HepG2 (cell line): ENCODE measurements around the gene BLCAP.

Experiments
- FOXM1 ChIP-seq: sonication (generic); formaldehyde crosslinking; IDR thresholded peaks from 2 replicates; pipeline ENCODE4 v1.5.0; 2020; ENCODE audit warnings: missing genetic modification reagents
- MAFK ChIP-seq, 2 experiments: IDR thresholded peaks in 1 of 2; conservative IDR thresholded peaks in 1 of 2; 2 replicates each; pipeline ENCODE4 v1.6.1; 2011; ENCODE audit warnings: improper control_type of control experiment in 2 of 2, low read length in 2 of 2
- MXI1 ChIP-seq: IDR thresholded peaks from 3 replicates; pipeline ENCODE4 v1.6.1; 2012; ENCODE audit warnings: low read depth, low read length, inconsistent platforms, borderline replicate concordance
- NONO ChIP-seq, 2 experiments: fragments of 450-650 bp in 1 of 2; sonication (generic) in 1 of 2; formaldehyde crosslinking in 1 of 2; IDR thresholded peaks in 1 of 2; conservative IDR thresholded peaks in 1 of 2; 2 replicates each; pipeline versions ENCODE4 v1.6.1 to v1.8.0; 2017 to 2022; ENCODE audit warnings: mild to moderate bottlenecking in 1 of 2, missing genetic modification reagents in 1 of 2, moderate library complexity in 1 of 2
- POGK ChIP-seq: sonication (generic); formaldehyde crosslinking; conservative IDR thresholded peaks from 2 replicates; pipeline ENCODE4 v1.8.0; 2022; ENCODE audit warnings: mild to moderate bottlenecking, moderate library complexity, missing genetic modification reagents
- POLR2A ChIP-seq, 2 experiments: IDR thresholded peaks; 2 replicates each; pipeline ENCODE4 v1.6.1; 2011; ENCODE audit warnings: low read depth in 2 of 2, low read length in 2 of 2, mild to moderate bottlenecking in 1 of 2, moderate library complexity in 1 of 2; ENCODE audit not compliant: insufficient read depth in 1 of 2
- POLR2AphosphoS5 ChIP-seq: IDR thresholded peaks from 2 replicates; pipeline ENCODE4 v1.6.1; 2012; ENCODE audit warnings: low read depth, low read length
- PTBP1 ChIP-seq: fragments of 200-400 bp; formaldehyde crosslinking; IDR thresholded peaks from 2 replicates; pipeline ENCODE4 v1.6.1; 2018; ENCODE audit warnings: low read length, low read depth; ENCODE audit not compliant: poor library complexity, severe bottlenecking
- SP2 ChIP-seq: sonication (generic); formaldehyde crosslinking; IDR thresholded peaks from 2 replicates; pipeline ENCODE4 v1.5.1; 2020; ENCODE audit warnings: mild to moderate bottlenecking, missing genetic modification reagents
- ZFP41 ChIP-seq: sonication (generic); formaldehyde crosslinking; IDR thresholded peaks from 2 replicates; pipeline ENCODE4 v1.4.0; 2020; ENCODE audit warnings: mild to moderate bottlenecking, missing genetic modification reagents, borderline replicate concordance
- ZNF512 ChIP-seq: sonication (generic); formaldehyde crosslinking; IDR thresholded peaks from 2 replicates; pipeline ENCODE4 v1.4.0; 2020; ENCODE audit warnings: mild to moderate bottlenecking, missing genetic modification reagents
- ZZZ3 ChIP-seq: sonication (generic); formaldehyde crosslinking; IDR thresholded peaks from 2 replicates; pipeline ENCODE4 v1.4.0; 2020; ENCODE audit warnings: missing genetic modification reagents, mild to moderate bottlenecking, borderline replicate concordance
- TF ChIP-seq, protein P1 (sequence below): sonication (generic); formaldehyde crosslinking; IDR thresholded peaks from 2 replicates; pipeline ENCODE4 v1.5.0; 2020; ENCODE audit warnings: mild to moderate bottlenecking, missing genetic modification reagents, moderate library complexity
- TF ChIP-seq, protein P2 (sequence below): fragments of 450-650 bp; IDR thresholded peaks from 2 replicates; pipeline ENCODE4 v1.6.1; 2016

GRCh38 chr20:37524859-37525708 lies 2.6 kb downstream of the BLCAP start:
- no peak for TF ChIP-seq POGK (CRISPR knock-in tag)
- TF ChIP-seq ZNF512 = no peak
- TF ChIP-seq MXI1 = no peak
- TF ChIP-seq ZFP41 = no peak
- no peak for TF ChIP-seq PTBP1
- TF ChIP-seq FOXM1 (CRISPR knock-in tag) = no peak
- TF ChIP-seq, protein P1, sequence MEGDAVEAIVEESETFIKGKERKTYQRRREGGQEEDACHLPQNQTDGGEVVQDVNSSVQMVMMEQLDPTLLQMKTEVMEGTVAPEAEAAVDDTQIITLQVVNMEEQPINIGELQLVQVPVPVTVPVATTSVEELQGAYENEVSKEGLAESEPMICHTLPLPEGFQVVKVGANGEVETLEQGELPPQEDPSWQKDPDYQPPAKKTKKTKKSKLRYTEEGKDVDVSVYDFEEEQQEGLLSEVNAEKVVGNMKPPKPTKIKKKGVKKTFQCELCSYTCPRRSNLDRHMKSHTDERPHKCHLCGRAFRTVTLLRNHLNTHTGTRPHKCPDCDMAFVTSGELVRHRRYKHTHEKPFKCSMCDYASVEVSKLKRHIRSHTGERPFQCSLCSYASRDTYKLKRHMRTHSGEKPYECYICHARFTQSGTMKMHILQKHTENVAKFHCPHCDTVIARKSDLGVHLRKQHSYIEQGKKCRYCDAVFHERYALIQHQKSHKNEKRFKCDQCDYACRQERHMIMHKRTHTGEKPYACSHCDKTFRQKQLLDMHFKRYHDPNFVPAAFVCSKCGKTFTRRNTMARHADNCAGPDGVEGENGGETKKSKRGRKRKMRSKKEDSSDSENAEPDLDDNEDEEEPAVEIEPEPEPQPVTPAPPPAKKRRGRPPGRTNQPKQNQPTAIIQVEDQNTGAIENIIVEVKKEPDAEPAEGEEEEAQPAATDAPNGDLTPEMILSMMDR (CRISPR knock-in tag) = no peak
- no peak for TF ChIP-seq POLR2AphosphoS5
- no peak for TF ChIP-seq NONO (IDR thresholded peaks at IDR 0.05)
- no peak for TF ChIP-seq NONO (CRISPR knock-in tag; conservative IDR thresholded peaks at IDR 0.05)
- TF ChIP-seq ZZZ3 = no peak
- 0 out of 4 replicates have a peak, but pooled peaks of 1 of the 2 experiments have one; percentile 4 for TF ChIP-seq POLR2A (IDR thresholded peaks at IDR 0.05; ENCODE audit: insufficient read depth in 1 of 2, low read depth in 2 of 2, low read length in 2 of 2)
- TF ChIP-seq, protein P2, sequence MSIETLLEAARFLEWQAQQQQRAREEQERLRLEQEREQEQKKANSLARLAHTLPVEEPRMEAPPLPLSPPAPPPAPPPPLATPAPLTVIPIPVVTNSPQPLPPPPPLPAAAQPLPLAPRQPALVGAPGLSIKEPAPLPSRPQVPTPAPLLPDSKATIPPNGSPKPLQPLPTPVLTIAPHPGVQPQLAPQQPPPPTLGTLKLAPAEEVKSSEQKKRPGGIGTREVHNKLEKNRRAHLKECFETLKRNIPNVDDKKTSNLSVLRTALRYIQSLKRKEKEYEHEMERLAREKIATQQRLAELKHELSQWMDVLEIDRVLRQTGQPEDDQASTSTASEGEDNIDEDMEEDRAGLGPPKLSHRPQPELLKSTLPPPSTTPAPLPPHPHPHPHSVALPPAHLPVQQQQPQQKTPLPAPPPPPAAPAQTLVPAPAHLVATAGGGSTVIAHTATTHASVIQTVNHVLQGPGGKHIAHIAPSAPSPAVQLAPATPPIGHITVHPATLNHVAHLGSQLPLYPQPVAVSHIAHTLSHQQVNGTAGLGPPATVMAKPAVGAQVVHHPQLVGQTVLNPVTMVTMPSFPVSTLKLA = no peak
- TF ChIP-seq SP2 = no peak
- TF ChIP-seq MAFK (conservative IDR thresholded peaks at IDR 0.05 in 1 of 2, IDR thresholded peaks at IDR 0.05 in 1 of 2; ENCODE audit: low read length in 2 of 2) = no peak
